Measurements from ENCODE around the gene PTPRT. TPM values are rescaled to one million over a fixed set of nuclear protein-coding genes. Genes with fewer than 3 reads are reported as not detected.

The PTPRT gene
- total RNA-seq, 1 experiment from 2014 or later = not detected

- CTCF ChIA-PET = no interaction called here
- no TSS peak for BruUV-seq (replicated peaks)
- no peaks in the 10 kb centered on the region for H3K36me3 ChIP-seq (ENCODE audit: insufficient read depth, low read length, poor library complexity, severe bottlenecking)
- TF ChIP-seq EZH2 (IDR thresholded peaks at IDR 0.05; ENCODE audit: borderline replicate concordance, low read depth, low read length, poor library complexity, severe bottlenecking) (no peak), CTCF (conservative IDR thresholded peaks at IDR 0.05; ENCODE audit: low read depth, low read length) (no peak)
- POLR2A ChIA-PET (ENCODE audit: low non-redundant PET) = no interaction called here
- no peak overlapping the region for H3K4me3 ChIP-seq (ENCODE audit: low read depth, low read length, poor library complexity, severe bottlenecking)
- H3K4me1 ChIP-seq (ENCODE audit: insufficient read depth, low read length, poor library complexity, severe bottlenecking) = no peaks in the 10 kb centered on the region
- intact Hi-C loops (cut with micrococcal nuclease; ENCODE audit: unreplicated experiment) = no loop called here
- no peaks in the 10 kb centered on the region for H3K27me3 ChIP-seq (replicated peaks; ENCODE audit: insufficient read depth, low read depth, low read length, poor library complexity)
- no peak overlapping the region for H3K27ac ChIP-seq (ENCODE audit: low read depth, low read length, poor library complexity, severe bottlenecking)
- H3K9me3 ChIP-seq (ENCODE audit: low read depth, low read length, poor library complexity, severe bottlenecking) = no peaks in the 10 kb centered on the region
- no peak for DNase-seq (ENCODE audit: low spot score)
These were observed 475.2 kb downstream of the PTPRT start for GRCh38 chr20:42714298-42715141.

- CTCF ChIA-PET = no interaction called here
- POLR2A ChIA-PET (ENCODE audit: low non-redundant PET) = no interaction called here
- no peak for DNase-seq (ENCODE audit: low spot score)
- H3K27ac ChIP-seq (ENCODE audit: low read depth, low read length, poor library complexity, severe bottlenecking) = no peak overlapping the region
- H3K9me3 ChIP-seq (ENCODE audit: low read depth, low read length, poor library complexity, severe bottlenecking) = no peaks in the 10 kb centered on the region
- H3K4me3 ChIP-seq (ENCODE audit: low read depth, low read length, poor library complexity, severe bottlenecking) = no peak overlapping the region
- no peaks in the 10 kb centered on the region for H3K4me1 ChIP-seq (ENCODE audit: insufficient read depth, low read length, poor library complexity, severe bottlenecking)
- intact Hi-C loops (cut with micrococcal nuclease; ENCODE audit: unreplicated experiment) = no loop called here
- no TSS peak for BruUV-seq (replicated peaks)
- TF ChIP-seq CTCF (conservative IDR thresholded peaks at IDR 0.05; ENCODE audit: low read depth, low read length) (no peak), EZH2 (IDR thresholded peaks at IDR 0.05; ENCODE audit: borderline replicate concordance, low read depth, low read length, poor library complexity, severe bottlenecking) (no peak)
- H3K27me3 ChIP-seq (replicated peaks; ENCODE audit: insufficient read depth, low read depth, low read length, poor library complexity) = no peaks in the 10 kb centered on the region
- H3K36me3 ChIP-seq (ENCODE audit: insufficient read depth, low read length, poor library complexity, severe bottlenecking) = no peaks in the 10 kb centered on the region
These were observed 481.4 kb downstream of the PTPRT start for GRCh38 chr20:42708266-42708665.

- Histone ChIP-seq H3K9me3 (ENCODE audit: low read depth, low read length, poor library complexity, severe bottlenecking) (no peaks in the 10 kb centered on the region), H3K4me1 (ENCODE audit: insufficient read depth, low read length, poor library complexity, severe bottlenecking) (no peaks in the 10 kb centered on the region), H3K4me3 (ENCODE audit: low read depth, low read length, poor library complexity, severe bottlenecking) (no peak overlapping the region), H3K36me3 (ENCODE audit: insufficient read depth, low read length, poor library complexity, severe bottlenecking) (no peaks in the 10 kb centered on the region), H3K27ac (ENCODE audit: low read depth, low read length, poor library complexity, severe bottlenecking) (no peak overlapping the region), H3K27me3 (replicated peaks; ENCODE audit: insufficient read depth, low read depth, low read length, poor library complexity) (no peaks in the 10 kb centered on the region)
- DNase-seq (ENCODE audit: low spot score) = no peak
- POLR2A ChIA-PET (ENCODE audit: low non-redundant PET) = no interaction called here
- no TSS peak for BruUV-seq (replicated peaks)
- TF ChIP-seq EZH2 (IDR thresholded peaks at IDR 0.05; ENCODE audit: borderline replicate concordance, low read depth, low read length, poor library complexity, severe bottlenecking) (no peak), CTCF (conservative IDR thresholded peaks at IDR 0.05; ENCODE audit: low read depth, low read length) (no peak)
- CTCF ChIA-PET = no interaction called here
- intact Hi-C loops (cut with micrococcal nuclease; ENCODE audit: unreplicated experiment) = no loop called here
These were observed 482.9 kb downstream of the PTPRT start for GRCh38 chr20:42706759-42707158.
